ENCODE measurements around the gene OR6B2. TPM values are rescaled to one million over a fixed set of nuclear protein-coding genes. Genes with fewer than 3 reads are reported as not detected.

OR6B2 gene
- polyA plus RNA-seq, 3 donors = not detected

DNA sequence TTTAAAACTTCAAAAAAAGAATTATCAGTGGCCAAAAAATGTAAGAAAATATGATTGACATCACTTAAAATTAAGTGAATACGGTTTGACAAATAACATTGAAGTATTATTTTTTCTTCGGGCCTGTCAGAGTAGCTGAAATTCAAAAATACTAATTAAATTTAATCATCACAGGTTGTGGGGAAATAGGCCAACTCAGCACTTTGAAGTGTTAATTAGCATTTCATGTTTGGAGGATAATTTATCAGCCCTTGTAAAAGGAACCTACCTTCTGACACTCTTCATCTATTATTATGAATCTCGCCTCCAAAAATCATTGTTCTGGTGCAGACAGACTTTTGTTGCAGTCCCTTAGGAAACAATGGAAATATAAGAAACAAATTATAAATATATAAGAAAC, 40.7 kb upstream of the OR6B2 start:
- H3K27me3 Mint-ChIP-seq (ENCODE audit: low read depth in 3 of 3) = peaks cover 2 to 24% (median 7%) of the 10 kb centered on the region in 3 donors

DNA sequence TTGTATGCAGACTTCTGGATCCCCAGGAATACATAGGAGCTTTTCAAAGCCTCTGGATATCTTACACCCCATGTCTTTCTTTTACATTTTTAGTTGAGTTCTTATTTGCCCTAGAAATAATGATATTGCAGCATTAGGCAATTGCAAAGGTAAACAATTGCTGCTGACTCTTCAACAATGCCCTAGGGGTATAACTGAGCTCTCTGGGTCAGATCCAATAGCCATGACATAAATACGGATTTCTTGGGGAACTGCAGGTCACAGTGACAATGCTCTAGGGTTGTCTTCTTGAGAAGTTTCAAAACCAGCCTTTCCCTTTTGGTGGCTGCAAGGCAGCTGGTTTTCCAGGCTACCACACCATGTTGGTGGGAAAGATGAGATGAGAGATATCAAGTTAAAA, 39.6 kb upstream of the OR6B2 start:
- 100% methylated on average over 1 of the region's 1 CpG for WGBS (ENCODE audit: insufficient coverage)
- no peak for DNase-seq
- H3K9me3 Mint-ChIP-seq = peaks cover 0 to 8% (median 2%) of the 10 kb centered on the region in 7 donors
- no peaks in the 10 kb centered on the region for H3K4me1 Mint-ChIP-seq
- Histone ChIP-seq H3K36me3 (replicated peaks in 1 of 2; ENCODE audit: control insufficient read depth in 1 of 2, insufficient read depth in 2 of 2, low read length in 2 of 2) (no peaks in the 10 kb centered on the region), H3K9ac (ENCODE audit: insufficient read depth, low read length, poor library complexity, severe bottlenecking) (no peak overlapping the region), H3K79me2 (ENCODE audit: insufficient read depth, low read length) (no peaks in the 10 kb centered on the region), H3K4me2 (replicated peaks; ENCODE audit: extremely low read depth, low read length, poor library complexity, severe bottlenecking) (no peak overlapping the region), H3K9me3 (replicated peaks in 1 of 2; ENCODE audit: control insufficient read depth in 1 of 2, insufficient read depth in 1 of 2, low read length in 2 of 2) (no peaks in the 10 kb centered on the region), H3K4me3 (replicated peaks in 1 of 3; ENCODE audit: low read depth in 2 of 3, low read length in 3 of 3) (no peak overlapping the region), H4K20me1 (ENCODE audit: insufficient read depth, low read length) (no peaks in the 10 kb centered on the region), H3K27ac (ENCODE audit: low read depth in 1 of 2, low read length in 2 of 2) (no peak overlapping the region), H3K4me1 (ENCODE audit: control insufficient read depth in 1 of 2, insufficient read depth in 2 of 2, low read length in 2 of 2) (no peaks in the 10 kb centered on the region), H2AFZ (ENCODE audit: insufficient read depth, low read depth, low read length, poor library complexity, severe bottlenecking) (no peak overlapping the region), H3K27me3 (ENCODE audit: control insufficient read depth in 2 of 2, insufficient read depth in 2 of 2, low read length in 2 of 2) (peaks cover 10 to 16% of the 10 kb centered on the region in 2 donors)
- intact Hi-C loops (cut with micrococcal nuclease) = no loop called here
- H3K4me3 Mint-ChIP-seq = peak overlapping the region in 1 of 2 donors; percentile 26
- peaks cover 2 to 27% (median 10%) of the 10 kb centered on the region in 3 donors for H3K27me3 Mint-ChIP-seq (ENCODE audit: low read depth in 3 of 3)
- TF ChIP-seq, protein P1, sequence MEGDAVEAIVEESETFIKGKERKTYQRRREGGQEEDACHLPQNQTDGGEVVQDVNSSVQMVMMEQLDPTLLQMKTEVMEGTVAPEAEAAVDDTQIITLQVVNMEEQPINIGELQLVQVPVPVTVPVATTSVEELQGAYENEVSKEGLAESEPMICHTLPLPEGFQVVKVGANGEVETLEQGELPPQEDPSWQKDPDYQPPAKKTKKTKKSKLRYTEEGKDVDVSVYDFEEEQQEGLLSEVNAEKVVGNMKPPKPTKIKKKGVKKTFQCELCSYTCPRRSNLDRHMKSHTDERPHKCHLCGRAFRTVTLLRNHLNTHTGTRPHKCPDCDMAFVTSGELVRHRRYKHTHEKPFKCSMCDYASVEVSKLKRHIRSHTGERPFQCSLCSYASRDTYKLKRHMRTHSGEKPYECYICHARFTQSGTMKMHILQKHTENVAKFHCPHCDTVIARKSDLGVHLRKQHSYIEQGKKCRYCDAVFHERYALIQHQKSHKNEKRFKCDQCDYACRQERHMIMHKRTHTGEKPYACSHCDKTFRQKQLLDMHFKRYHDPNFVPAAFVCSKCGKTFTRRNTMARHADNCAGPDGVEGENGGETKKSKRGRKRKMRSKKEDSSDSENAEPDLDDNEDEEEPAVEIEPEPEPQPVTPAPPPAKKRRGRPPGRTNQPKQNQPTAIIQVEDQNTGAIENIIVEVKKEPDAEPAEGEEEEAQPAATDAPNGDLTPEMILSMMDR (IDR thresholded peaks at IDR 0.05) = no peak
- no peak overlapping the region for H3K27ac Mint-ChIP-seq
- no peaks in the 10 kb centered on the region for H3K36me3 Mint-ChIP-seq

More for the DNA sequence above, 40.7 kb upstream of the OR6B2 start:
- TF ChIP-seq, protein P1 (IDR thresholded peaks at IDR 0.05) = no peak
- Mint-ChIP-seq H3K36me3 (no peaks in the 10 kb centered on the region), H3K27ac (no peak overlapping the region), H3K4me3 (no peak overlapping the region), H3K4me1 (no peaks in the 10 kb centered on the region), H3K9me3 (peaks cover 0 to 10% (median 4%) of the 10 kb centered on the region in 7 donors)
- Histone ChIP-seq H3K9me3 (replicated peaks in 1 of 2; ENCODE audit: control insufficient read depth in 1 of 2, insufficient read depth in 1 of 2, low read length in 2 of 2) (no peaks in the 10 kb centered on the region), H3K4me3 (replicated peaks in 1 of 3; ENCODE audit: low read depth in 2 of 3, low read length in 3 of 3) (no peak overlapping the region), H2AFZ (ENCODE audit: insufficient read depth, low read depth, low read length, poor library complexity, severe bottlenecking) (no peak overlapping the region), H3K27me3 (ENCODE audit: control insufficient read depth in 2 of 2, insufficient read depth in 2 of 2, low read length in 2 of 2) (peaks cover 4 to 12% of the 10 kb centered on the region in 2 donors), H4K20me1 (ENCODE audit: insufficient read depth, low read length) (no peaks in the 10 kb centered on the region), H3K4me1 (ENCODE audit: control insufficient read depth in 1 of 2, insufficient read depth in 2 of 2, low read length in 2 of 2) (no peaks in the 10 kb centered on the region), H3K9ac (ENCODE audit: insufficient read depth, low read length, poor library complexity, severe bottlenecking) (no peak overlapping the region), H3K27ac (ENCODE audit: low read depth in 1 of 2, low read length in 2 of 2) (no peak overlapping the region), H3K4me2 (replicated peaks; ENCODE audit: extremely low read depth, low read length, poor library complexity, severe bottlenecking) (no peak overlapping the region), H3K36me3 (replicated peaks in 1 of 2; ENCODE audit: control insufficient read depth in 1 of 2, insufficient read depth in 2 of 2, low read length in 2 of 2) (no peaks in the 10 kb centered on the region), H3K79me2 (ENCODE audit: insufficient read depth, low read length) (no peaks in the 10 kb centered on the region)
- intact Hi-C loops (cut with micrococcal nuclease) = no loop called here
- WGBS (ENCODE audit: insufficient coverage) = no CpG with 5 or more reads among the region's 3 CpGs
- DNase-seq = no peak
